OCI-LY1 (cell line): Measurements from ENCODE around the gene YIPF7.

Experiments used
- CTCF ChIP-seq: fragments of 200-600 bp; sonication (generic), shearing (Covaris generic); IDR thresholded peaks from 2 replicates; pipeline ENCODE4 v1.5.1; 2017; ENCODE audit warnings: mild to moderate bottlenecking, antibody characterized with exemption, low read length, moderate library complexity, mixed read lengths
- EZH2 ChIP-seq: fragments of 200-600 bp; sonication (generic), shearing (Covaris generic); IDR thresholded peaks from 2 replicates; pipeline ENCODE4 v1.8.0; 2017; ENCODE audit warnings: borderline replicate concordance, mixed run types, mild to moderate bottlenecking, antibody characterized with exemption, low read length, moderate library complexity, mixed read lengths

GRCh38 chr4:44616621-44617020, 34.8 kb downstream of the YIPF7 start:
- TF ChIP-seq CTCF: no peak
- TF ChIP-seq EZH2: no peak
